Brain microvascular endothelial cell (primary cell): ENCODE results near the gene PRG3.

Source experiments
- DNase-seq: peaks from one replicate; pipeline ENCODE4 v3.0.0-alpha.2; 2020
- H3K27ac ChIP-seq: fragments of 250-450 bp; sonication (Bioruptor Pico); 2 replicates; pipeline ENCODE4 v1.5.1; 2020; ENCODE audit warnings: mild to moderate bottlenecking, moderate library complexity
- H3K27me3 ChIP-seq: fragments of 250-450 bp; sonication (Bioruptor Pico); replicated peaks from 2 replicates; pipeline ENCODE4 v1.5.1; 2020; ENCODE audit warnings: mild to moderate bottlenecking
- H3K36me3 ChIP-seq: fragments of 250-450 bp; sonication (Bioruptor Pico); replicated peaks from 2 replicates; pipeline ENCODE4 v1.5.1; 2020; ENCODE audit warnings: mild to moderate bottlenecking
- H3K4me3 ChIP-seq: 2 replicates; pipeline ENCODE4 v1.5.1; 2011; ENCODE audit warnings: low read depth, mild to moderate bottlenecking, control low read depth, low read length, moderate library complexity
- CTCF ChIP-seq: IDR thresholded peaks from 2 replicates; pipeline ENCODE4 v1.5.1; 2011; ENCODE audit warnings: low read depth, mild to moderate bottlenecking, moderate library complexity, low read length, control low read depth, inconsistent platforms; ENCODE audit errors: missing control alignments
- in situ Hi-C: cut with HindIII; loops from 2 replicates; pipeline ENCODE4 v1.10.0; 2017; ENCODE audit warnings: low sequenced_read_pairs, low pct_ligation_motif_present

PRG3 gene

GRCh38 chr11:57330029-57330428, 50.9 kb downstream of the PRG3 start:
- TF ChIP-seq CTCF, result no peak
- H3K4me3 ChIP-seq, result no peak overlapping the region
- in situ Hi-C loops, result no loop called here
- H3K27ac ChIP-seq, result no peak overlapping the region
- H3K27me3 ChIP-seq, result no peaks in the 10 kb centered on the region
- peaks cover 68% of the 10 kb centered on the region for H3K36me3 ChIP-seq
- DNase-seq, result no peak

GRCh38 chr11:57327721-57328120, 53.2 kb downstream of the PRG3 start:
- no peaks in the 10 kb centered on the region for H3K27me3 ChIP-seq
- no peak for TF ChIP-seq CTCF
- H3K27ac ChIP-seq, result no peak overlapping the region
- H3K4me3 ChIP-seq, result no peak overlapping the region
- no peak for DNase-seq
- H3K36me3 ChIP-seq, result peaks cover 62% of the 10 kb centered on the region
- in situ Hi-C loops, result no loop called here
